Gastrocnemius medialis (tissue), 4 donors: ENCODE measurements around the gene CNR1. TPM values are rescaled to one million over a fixed set of nuclear protein-coding genes. Genes with fewer than 3 reads are reported as not detected.
"Not testable (repeated sequence)": the region's sequence is repeated elsewhere in the genome, so short reads cannot be mapped to it uniquely, and the experiment has no call there.

Source experiments
- ATAC-seq, 2 donors: fragments of 150-250 bp; one replicate each; pipeline ENCODE4 v1.9.1; 2016
- DNase-seq, 2 donors: peaks; one replicate each; pipeline ENCODE4 v3.0.0-alpha.2; 2019
- H3K27ac ChIP-seq, 4 donors: fragments of 200-600 bp; sonication (generic); 1 replicate in 1 of 4; 2 replicates in 3 of 4; pipeline ENCODE4 v1.5.1; 2016 to 2018; ENCODE audit warnings: mild to moderate bottlenecking in 2 of 4, moderate library complexity in 1 of 4
- H3K27me3 ChIP-seq, 3 donors: fragments of 200-600 bp; sonication (generic) in 2 of 3; 1 replicate in 1 of 3; 2 replicates in 2 of 3; pipeline versions ENCODE4 v1.5.1 to v1.6.0; 2016 to 2019; ENCODE audit warnings: mild to moderate bottlenecking in 1 of 3, moderate library complexity in 1 of 3
- H3K36me3 ChIP-seq, 2 donors: fragments of 200-600 bp; sonication (generic) in 1 of 2; one replicate each; pipeline ENCODE4 v1.5.1; 2017 to 2018
- H3K4me1 ChIP-seq, 2 donors: fragments of 200-600 bp; sonication (generic) in 1 of 2; one replicate each; pipeline ENCODE4 v1.5.1; 2016 to 2017; ENCODE audit warnings: mild to moderate bottlenecking in 2 of 2
- H3K4me3 ChIP-seq, 4 donors: fragments of 200-600 bp; sonication (generic) in 3 of 4; 1 replicate in 1 of 4; 2 replicates in 3 of 4; pipeline ENCODE4 v1.5.1; 2016 to 2019; ENCODE audit warnings: mild to moderate bottlenecking in 2 of 4
- H3K9me3 ChIP-seq, 3 donors: fragments of 200-600 bp; sonication (generic) in 2 of 3; 1 replicate in 1 of 3; 2 replicates in 2 of 3; pipeline ENCODE4 v1.5.1; 2016 to 2019
- CTCF ChIP-seq, 5 experiments: fragments of 450-650 bp in 3 of 5; fragments of 200-600 bp in 2 of 5; sonication (generic) in 2 of 5; IDR thresholded peaks in 4 of 5; conservative IDR thresholded peaks in 1 of 5; 1 replicate in 4 of 5; 2 replicates in 1 of 5; pipeline ENCODE4 v1.5.1; 2016 to 2019; ENCODE audit warnings: antibody characterized with exemption in 5 of 5, mild to moderate bottlenecking in 3 of 5, moderate library complexity in 3 of 5
- POLR2A ChIP-seq, 2 donors: fragments of 450-650 bp; IDR thresholded peaks; one replicate each; pipeline ENCODE4 v1.6.1; 2017; ENCODE audit warnings: antibody characterized with exemption in 2 of 2, mild to moderate bottlenecking in 2 of 2, moderate library complexity in 2 of 2
- in situ Hi-C, 4 donors: fragments of 200-750 bp; cut with MboI; loops; one replicate each; pipeline versions ENCODE4 v1.15.0 to v1.8.0; 2017; ENCODE audit warnings: low sequenced_read_pairs in 4 of 4
- intact Hi-C: fragments of 100-400 bp; cut with DNase I; formaldehyde crosslinking; loops from one replicate; pipeline ENCODE4 v1.15.1; 2023; ENCODE audit warnings: low total_unique reads
- total RNA-seq, 4 donors: library from RNA; depleted of rRNA; stranded (reverse); fragments of >200 nt; gene quantifications; one replicate each; pipeline versions ENCODE4 v1.1.0 to v1.2.3, GENCODE V29; 2016

Gene CNR1
- total RNA-seq, result 1 to 10 TPM; 4.9 to 9.4 (median 5.9) TPM

- Histone ChIP-seq H3K4me1 (peaks cover 5 to 9% of the 10 kb centered on the region in 2 donors), H3K4me3 (peak within 1 kb of the TSS; percentile 55 to 63 (median 60)), H3K27ac (peak within 1 kb of the TSS; percentile 8 to 57 (median 42)), H3K9me3 (no peaks in the 10 kb centered on the region), H3K27me3 (peaks cover 52 to 81% (median 52%) of the 10 kb centered on the region in 3 donors), H3K36me3 (no peaks in the 10 kb centered on the region)
- intact Hi-C loops, result no loop called here
- in situ Hi-C loops, result no loop called here
- DNase-seq, result peak in 1 of 2 donors; percentile 10
- peak; percentile 59 to 62 for ATAC-seq
- TF ChIP-seq POLR2A (IDR thresholded peaks at IDR 0.05) (peak in 1 of 2 donors; percentile 10), CTCF (IDR thresholded peaks at IDR 0.05 in 4 of 5, conservative IDR thresholded peaks at IDR 0.05 in 1 of 5) (no peak)
These were observed at the start of gene CNR1 for GRCh38 chr6:88165844-88166492. Gene CNR1 (minus strand): TSS chr6:88166347. CDS start chr6:88145274, 21,073 bp downstream.

- TF ChIP-seq CTCF (IDR thresholded peaks at IDR 0.05 in 4 of 5, conservative IDR thresholded peaks at IDR 0.05 in 1 of 5) (no peak), POLR2A (IDR thresholded peaks at IDR 0.05) (no peak)
- in situ Hi-C loops, result no loop called here
These were observed 45.3 kb upstream of the CNR1 start for GRCh38 chr6:88211446-88211845.

GRCh38 chr6:88209301-88209700, 43.2 kb upstream of the CNR1 start:
- Histone ChIP-seq H3K36me3 (no peaks in the 10 kb centered on the region), H3K27me3 (no peaks in the 10 kb centered on the region), H3K4me1 (no peaks in the 10 kb centered on the region), H3K4me3 (no peak overlapping the region), H3K9me3 (no peaks in the 10 kb centered on the region), H3K27ac (no peak overlapping the region)
- no peak for DNase-seq
- ATAC-seq, result no peak
- in situ Hi-C loops, result no loop called here
- intact Hi-C loops, result no loop called here
- TF ChIP-seq CTCF (IDR thresholded peaks at IDR 0.05 in 4 of 5, conservative IDR thresholded peaks at IDR 0.05 in 1 of 5) (no peak), POLR2A (IDR thresholded peaks at IDR 0.05) (no peak)

More at GRCh38 chr6:88211446-88211845, 45.3 kb upstream of the CNR1 start:
- H3K27me3 ChIP-seq, result no peaks in the 10 kb centered on the region
- no peaks in the 10 kb centered on the region for H3K4me1 ChIP-seq
- intact Hi-C loops, result no loop called here
- H3K36me3 ChIP-seq, result no peaks in the 10 kb centered on the region
- DNase-seq (no peak), ATAC-seq (no peak)
- no peak overlapping the region for H3K4me3 ChIP-seq
- no peak overlapping the region for H3K27ac ChIP-seq
- H3K9me3 ChIP-seq, result no peaks in the 10 kb centered on the region

- ATAC-seq (no peak), DNase-seq (no peak)
- Histone ChIP-seq H3K27me3 (no peaks in the 10 kb centered on the region), H3K9me3 (no peaks in the 10 kb centered on the region), H3K4me1 (no peaks in the 10 kb centered on the region), H3K27ac (no peak overlapping the region), H3K4me3 (no peak overlapping the region), H3K36me3 (no peaks in the 10 kb centered on the region)
- in situ Hi-C loops, result no loop called here
- intact Hi-C loops, result no loop called here
- TF ChIP-seq CTCF (IDR thresholded peaks at IDR 0.05 in 4 of 5, conservative IDR thresholded peaks at IDR 0.05 in 1 of 5) (no peak), POLR2A (IDR thresholded peaks at IDR 0.05) (no peak)
These were observed 42.6 kb upstream of the CNR1 start for GRCh38 chr6:88208726-88209125.

GRCh38 chr6:88201734-88202133, 35.6 kb upstream of the CNR1 start:
- ATAC-seq, intact Hi-C loops, H3K36me3 ChIP-seq, H3K4me1 ChIP-seq, H3K9me3 ChIP-seq, DNase-seq, in situ Hi-C loops, H3K4me3 ChIP-seq, H3K27me3 ChIP-seq, H3K27ac ChIP-seq: not testable (repeated sequence)
